Memory B cell (primary cell): Measurements from ENCODE around the gene SPDYE17.
"Not testable (repeated sequence)": the region's sequence is repeated elsewhere in the genome, so short reads cannot be mapped to it uniquely, and the experiment has no call there.

Experiments
- ATAC-seq: fragments of 150-1000 bp; cut with Tn5 transposase; 2 replicates; pipeline ENCODE4 v1.10.0; 2021; ENCODE audit warnings: low read depth, mild to moderate bottlenecking, moderate library complexity
- DNase-seq, 2 donors: peaks; one replicate each; pipeline ENCODE4 v3.0.0; 2022; ENCODE audit warnings: low spot score in 2 of 2
- H3K27ac Mint-ChIP-seq: one replicate; pipeline ENCODE4 v1.8.0; 2022; ENCODE audit warnings: mild to moderate bottlenecking, moderate library complexity, mixed read lengths
- H3K27me3 Mint-ChIP-seq: one replicate; pipeline ENCODE4 v1.8.0; 2022; ENCODE audit warnings: mixed read lengths
- H3K36me3 Mint-ChIP-seq: one replicate; pipeline ENCODE4 v1.8.0; 2022; ENCODE audit warnings: mild to moderate bottlenecking, mixed read lengths
- H3K4me1 Mint-ChIP-seq: one replicate; pipeline ENCODE4 v1.8.0; 2022; ENCODE audit warnings: mixed read lengths
- H3K4me3 Mint-ChIP-seq: one replicate; pipeline ENCODE4 v1.8.0; 2022; ENCODE audit warnings: mild to moderate bottlenecking, moderate library complexity, mixed read lengths
- H3K9me3 Mint-ChIP-seq: one replicate; pipeline ENCODE4 v1.8.0; 2022; ENCODE audit warnings: mixed read lengths

Gene SPDYE17

DNA sequence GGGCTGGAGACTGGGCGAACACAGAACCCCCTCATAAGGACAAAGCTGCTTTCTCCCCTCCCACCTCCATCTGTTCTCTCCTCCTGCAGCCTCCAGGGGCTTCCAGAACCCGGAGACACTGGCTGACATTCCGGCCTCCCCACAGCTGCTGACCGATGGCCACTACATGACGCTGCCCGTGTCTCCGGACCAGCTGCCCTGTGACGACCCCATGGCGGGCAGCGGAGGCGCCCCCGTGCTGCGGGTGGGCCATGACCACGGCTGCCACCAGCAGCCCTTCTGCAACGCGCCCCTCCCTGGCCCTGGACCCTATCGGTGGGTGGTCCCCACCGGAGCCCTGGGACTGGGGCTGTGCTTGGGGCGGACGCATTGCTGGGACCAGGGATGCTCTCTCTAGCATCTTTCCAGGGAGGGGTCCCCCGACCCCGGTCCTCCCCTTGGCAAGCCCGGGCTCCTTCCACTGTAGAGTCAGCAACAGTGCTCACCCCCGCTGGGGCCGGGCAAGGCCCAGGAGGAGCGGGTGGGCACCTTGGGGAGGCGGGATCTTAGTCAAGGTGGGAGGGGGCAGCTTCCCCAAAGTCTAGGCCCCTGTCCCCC lies 26.6 kb downstream of the SPDYE17 start:
- H3K4me1 Mint-ChIP-seq, H3K27ac Mint-ChIP-seq, DNase-seq, H3K4me3 Mint-ChIP-seq, H3K9me3 Mint-ChIP-seq, H3K36me3 Mint-ChIP-seq, H3K27me3 Mint-ChIP-seq, ATAC-seq: not testable (repeated sequence)

DNA sequence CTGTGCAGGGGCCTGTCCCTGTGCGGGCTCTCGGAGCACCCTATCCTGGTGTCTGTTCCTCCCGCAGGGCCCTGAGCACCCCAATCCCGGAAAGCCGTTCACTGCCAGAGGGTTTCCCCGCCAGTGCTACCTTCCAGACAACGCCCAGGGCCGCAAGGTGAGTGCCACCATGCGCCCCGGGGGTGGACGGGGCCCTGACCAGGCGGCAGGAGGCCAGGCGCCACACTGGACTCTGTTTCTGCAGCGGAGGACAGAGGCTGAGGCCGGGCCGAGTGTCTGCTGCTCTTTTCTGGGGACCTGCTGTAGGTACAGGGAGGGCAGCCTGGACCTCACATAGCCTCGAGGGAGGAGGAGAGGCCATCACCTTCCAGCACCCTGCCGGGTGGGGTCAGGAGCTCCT lies 28.0 kb downstream of the SPDYE17 start:
- not testable (repeated sequence) for ATAC-seq, DNase-seq, H3K4me3 Mint-ChIP-seq, H3K27ac Mint-ChIP-seq, H3K9me3 Mint-ChIP-seq, H3K27me3 Mint-ChIP-seq, H3K4me1 Mint-ChIP-seq, H3K36me3 Mint-ChIP-seq

DNA sequence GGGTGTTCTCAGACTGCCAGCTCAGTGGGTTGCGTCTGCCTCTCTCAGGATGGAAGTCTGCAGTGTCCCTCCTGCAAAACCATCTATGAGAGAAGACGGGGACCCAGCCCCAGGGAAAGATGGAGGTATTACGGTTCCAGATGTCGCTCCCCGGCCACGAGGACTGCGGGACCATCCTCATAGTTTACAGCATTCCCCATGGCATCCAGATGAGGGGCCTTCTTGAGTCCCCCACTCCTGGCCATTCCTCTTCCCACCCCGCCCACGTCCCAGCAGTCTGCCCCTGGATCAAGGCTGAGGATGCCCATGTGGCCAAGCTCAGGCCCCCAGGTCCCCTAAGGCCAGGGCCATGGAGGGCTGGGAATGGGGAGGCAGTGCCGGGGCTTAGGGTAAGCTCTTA lies 28.9 kb downstream of the SPDYE17 start:
- not testable (repeated sequence) for DNase-seq, ATAC-seq, H3K4me3 Mint-ChIP-seq, H3K27ac Mint-ChIP-seq, H3K9me3 Mint-ChIP-seq, H3K4me1 Mint-ChIP-seq, H3K36me3 Mint-ChIP-seq, H3K27me3 Mint-ChIP-seq

DNA sequence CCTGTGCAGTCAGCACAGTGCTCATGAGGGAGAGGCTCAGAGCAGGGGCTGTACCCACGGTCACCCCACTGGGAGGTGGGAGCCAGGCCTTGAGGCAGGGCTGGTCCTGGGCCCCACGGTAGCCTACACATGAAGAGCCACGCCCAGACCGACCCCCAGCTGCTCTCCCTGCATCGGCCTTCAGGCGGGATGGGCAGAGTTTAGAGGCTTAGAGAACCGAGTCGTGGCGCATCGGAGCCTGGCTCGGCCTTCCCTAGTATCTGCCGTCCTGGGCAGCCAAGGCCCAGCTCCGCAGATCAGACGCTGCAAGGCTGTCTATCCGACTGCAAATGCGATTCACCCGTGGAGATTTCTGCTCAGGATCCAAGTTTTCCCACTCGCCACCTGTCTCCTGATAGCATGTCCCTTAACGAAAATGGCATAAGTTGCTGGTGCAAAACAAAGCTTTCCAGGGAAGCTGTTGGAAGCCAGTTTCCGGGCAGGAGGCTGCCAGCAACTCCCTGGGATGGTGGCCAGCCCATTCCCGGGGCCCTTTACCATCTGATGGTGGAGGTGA lies 29.4 kb downstream of the SPDYE17 start:
- not testable (repeated sequence) for H3K9me3 Mint-ChIP-seq, H3K4me1 Mint-ChIP-seq, ATAC-seq, DNase-seq, H3K36me3 Mint-ChIP-seq, H3K27ac Mint-ChIP-seq, H3K27me3 Mint-ChIP-seq, H3K4me3 Mint-ChIP-seq

DNA sequence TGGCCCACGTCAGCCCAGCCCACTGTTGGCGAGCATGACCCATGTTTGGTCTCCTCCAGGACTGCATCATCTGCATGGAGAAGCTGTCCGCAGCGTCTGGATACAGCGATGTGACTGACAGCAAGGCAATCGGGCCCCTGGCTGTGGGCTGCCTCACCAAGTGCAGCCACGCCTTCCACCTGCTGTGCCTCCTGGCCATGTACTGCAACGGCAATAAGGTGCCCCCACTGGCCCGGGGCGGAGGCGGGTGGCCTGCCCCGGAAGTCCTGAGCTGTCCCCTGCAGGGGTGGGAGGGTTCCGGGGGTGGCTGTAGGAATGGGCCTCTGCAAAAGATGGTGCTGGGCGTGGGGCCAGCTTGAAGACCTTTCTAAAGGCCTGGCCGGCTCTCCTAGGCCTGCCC lies 30.1 kb downstream of the SPDYE17 start:
- not testable (repeated sequence) for H3K9me3 Mint-ChIP-seq, DNase-seq, H3K27ac Mint-ChIP-seq, ATAC-seq, H3K27me3 Mint-ChIP-seq, H3K36me3 Mint-ChIP-seq, H3K4me3 Mint-ChIP-seq
- peaks cover 13% of the 10 kb centered on the region for H3K4me1 Mint-ChIP-seq

DNA sequence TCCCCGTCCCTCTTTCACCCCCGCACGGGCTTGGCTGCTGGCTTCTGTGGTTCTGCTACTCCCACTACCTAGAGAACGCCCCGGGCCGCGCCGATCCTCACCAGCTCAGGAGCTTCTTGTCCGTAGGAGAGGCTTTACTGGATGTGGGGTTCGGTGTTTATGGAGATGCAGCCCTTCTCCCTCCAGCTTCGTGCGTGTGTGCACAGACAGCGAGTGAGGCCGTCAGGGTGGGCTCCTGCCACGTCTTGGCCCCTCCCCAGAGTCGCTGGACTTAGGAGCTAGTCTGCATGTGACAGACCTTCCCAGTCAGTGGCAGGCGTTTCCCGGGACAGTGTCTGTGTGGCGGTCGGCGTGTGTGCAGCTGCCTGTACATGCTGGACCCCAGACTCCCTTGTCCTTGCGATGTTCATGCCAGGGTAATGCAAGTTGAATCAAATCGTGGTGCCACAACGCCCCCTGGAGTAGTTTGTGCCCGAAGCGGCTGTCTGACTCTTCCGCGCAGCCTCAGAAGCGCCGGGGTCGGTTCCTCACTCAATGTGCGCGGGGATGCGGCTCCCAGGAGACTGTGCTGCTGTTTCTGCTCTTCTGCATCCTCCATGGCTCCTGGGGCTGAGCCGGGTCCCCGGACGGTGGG lies 32.6 kb downstream of the SPDYE17 start:
- peak; percentile 88 for ATAC-seq
- H3K4me1 Mint-ChIP-seq = peaks cover 13% of the 10 kb centered on the region
- H3K36me3 Mint-ChIP-seq, H3K9me3 Mint-ChIP-seq, H3K4me3 Mint-ChIP-seq, H3K27ac Mint-ChIP-seq, H3K27me3 Mint-ChIP-seq, DNase-seq: not testable (repeated sequence)

DNA sequence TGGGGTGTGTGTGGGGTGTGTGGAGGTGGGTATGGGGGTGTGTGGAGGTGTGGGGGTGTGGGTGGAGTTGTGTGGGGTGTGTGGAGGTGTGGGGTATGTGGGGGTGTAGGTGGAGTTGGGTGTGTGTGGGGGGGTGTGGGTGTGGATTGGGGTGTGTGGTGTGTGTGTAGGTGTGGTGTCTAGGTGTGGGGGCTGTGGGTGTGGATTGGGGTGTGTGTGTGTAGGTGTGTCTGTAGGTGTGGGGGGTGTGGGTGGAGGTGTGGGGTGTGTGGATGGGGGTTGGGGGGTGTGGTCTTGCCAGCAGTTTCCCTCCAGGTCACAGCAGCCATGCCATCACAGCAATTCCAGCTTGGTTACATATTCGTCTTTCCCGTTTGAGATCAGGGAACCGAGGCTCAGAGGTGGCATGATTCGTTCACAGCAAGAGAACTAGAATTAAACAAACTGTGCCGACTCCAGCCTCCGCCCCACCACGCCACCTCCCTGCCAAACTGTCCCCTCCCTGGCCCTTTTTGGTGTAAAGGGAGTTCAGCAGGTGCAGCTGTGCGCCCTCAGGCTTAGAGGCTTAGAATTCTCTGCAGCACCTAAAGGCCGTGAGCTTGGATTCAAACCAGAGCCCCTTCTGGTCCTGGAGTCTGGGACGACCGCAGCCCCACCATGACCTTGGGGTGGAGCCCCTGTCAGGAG lies 33.3 kb downstream of the SPDYE17 start:
- not testable (repeated sequence) for H3K27me3 Mint-ChIP-seq, H3K36me3 Mint-ChIP-seq, H3K4me3 Mint-ChIP-seq, H3K9me3 Mint-ChIP-seq, ATAC-seq, DNase-seq
- H3K27ac Mint-ChIP-seq = peak overlapping the region; percentile 63
- H3K4me1 Mint-ChIP-seq = peaks cover 13% of the 10 kb centered on the region

DNA sequence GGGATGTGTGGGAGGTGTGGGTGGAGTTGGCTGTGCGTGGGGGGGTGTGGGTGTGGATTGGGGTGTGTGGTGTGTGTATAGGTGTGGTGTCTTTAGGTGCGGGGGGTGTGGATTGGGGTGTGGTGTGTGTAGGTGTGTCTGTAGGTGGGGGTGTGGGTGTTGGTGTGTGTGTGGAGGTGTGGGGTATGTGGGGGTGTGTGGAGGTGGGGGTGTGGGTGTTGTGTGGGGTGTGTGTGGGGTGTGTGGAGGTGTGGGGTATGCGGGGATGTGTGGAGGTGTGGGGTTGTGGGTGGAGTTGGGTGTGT lies 33.9 kb downstream of the SPDYE17 start:
- Mint-ChIP-seq H3K4me3 (no peak overlapping the region), H3K27ac (peak overlapping the region; percentile 63), H3K4me1 (peaks cover 13% of the 10 kb centered on the region), H3K9me3 (no peaks in the 10 kb centered on the region), H3K36me3 (peaks cover 3% of the 10 kb centered on the region), H3K27me3 (no peaks in the 10 kb centered on the region)
- DNase-seq = no peak
- no peak for ATAC-seq

DNA sequence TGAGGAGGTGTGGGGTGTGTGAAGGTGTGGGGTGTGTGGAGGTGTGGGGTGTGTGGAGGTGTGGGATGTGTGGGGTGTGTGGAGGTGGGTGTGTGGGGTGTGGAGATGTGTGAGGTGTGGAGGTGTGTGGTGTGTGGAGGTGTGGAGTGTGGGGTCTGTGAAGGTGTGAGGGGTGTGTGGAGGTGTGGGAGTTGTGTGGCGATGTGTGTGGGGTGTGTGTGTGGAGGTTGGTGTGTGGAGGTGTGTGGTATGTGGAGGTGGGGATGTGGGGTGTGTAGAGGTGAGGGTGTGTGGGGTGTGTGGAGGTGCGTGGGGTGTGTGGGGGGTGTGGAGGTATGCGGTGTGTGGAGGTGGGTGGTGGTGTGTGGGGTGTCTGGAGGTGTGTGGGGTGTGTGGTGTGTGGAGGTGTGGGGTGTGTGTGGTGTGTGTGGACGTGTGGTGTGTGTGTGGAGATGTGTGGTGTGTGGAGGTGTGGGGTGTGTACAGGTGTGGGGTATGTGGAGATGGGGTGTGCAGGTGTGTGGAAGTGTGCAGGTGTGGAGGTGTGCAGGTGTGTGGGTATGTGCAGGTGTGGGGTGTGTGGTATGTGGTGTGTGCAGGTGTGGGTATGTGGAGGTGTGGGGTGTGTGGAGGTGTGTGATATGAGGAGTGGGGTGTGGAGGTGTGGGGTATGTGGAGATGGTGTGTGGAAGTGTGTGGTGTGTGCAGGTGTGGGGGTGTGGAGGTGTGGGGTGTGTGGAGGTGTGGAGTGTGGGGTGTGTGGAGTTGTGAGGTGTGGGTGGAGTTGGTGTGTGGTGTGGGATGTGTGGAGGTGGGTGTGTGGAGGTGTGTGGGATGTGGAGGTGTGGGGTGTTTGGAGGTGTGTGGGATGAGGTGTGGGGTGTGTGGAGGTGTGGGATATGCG lies 34.5 kb downstream of the SPDYE17 start:
- Mint-ChIP-seq H3K27ac (peak overlapping the region; percentile 63), H3K4me1 (peaks cover 13% of the 10 kb centered on the region), H3K27me3 (no peaks in the 10 kb centered on the region), H3K36me3 (peaks cover 3% of the 10 kb centered on the region), H3K9me3 (no peaks in the 10 kb centered on the region), H3K4me3 (no peak overlapping the region)
- ATAC-seq (no peak), DNase-seq (no peak)

DNA sequence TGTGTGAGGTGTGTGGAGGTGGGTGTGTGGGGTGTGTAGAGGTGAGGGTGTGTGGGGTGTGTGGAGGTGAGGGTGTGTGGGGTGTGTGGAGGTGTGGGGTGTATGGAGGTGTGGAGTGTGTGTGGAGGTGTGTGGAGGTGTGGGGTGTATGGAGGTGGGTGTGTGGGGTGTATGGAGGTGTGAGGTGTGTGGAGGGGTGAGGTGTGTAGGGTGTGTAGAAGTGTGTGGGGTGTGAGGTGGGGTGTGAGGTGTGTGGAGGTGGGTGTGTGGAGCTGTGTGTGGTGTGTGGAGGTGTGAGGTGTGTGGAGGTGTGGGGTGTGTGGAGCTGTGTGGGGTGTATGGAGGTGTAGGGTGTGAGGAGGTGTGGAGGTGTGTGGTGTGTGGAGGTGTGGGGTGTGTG lies 35.2 kb downstream of the SPDYE17 start:
- not testable (repeated sequence) for DNase-seq, H3K27ac Mint-ChIP-seq, H3K4me3 Mint-ChIP-seq, ATAC-seq, H3K27me3 Mint-ChIP-seq, H3K36me3 Mint-ChIP-seq, H3K9me3 Mint-ChIP-seq
- H3K4me1 Mint-ChIP-seq = peaks cover 13% of the 10 kb centered on the region

DNA sequence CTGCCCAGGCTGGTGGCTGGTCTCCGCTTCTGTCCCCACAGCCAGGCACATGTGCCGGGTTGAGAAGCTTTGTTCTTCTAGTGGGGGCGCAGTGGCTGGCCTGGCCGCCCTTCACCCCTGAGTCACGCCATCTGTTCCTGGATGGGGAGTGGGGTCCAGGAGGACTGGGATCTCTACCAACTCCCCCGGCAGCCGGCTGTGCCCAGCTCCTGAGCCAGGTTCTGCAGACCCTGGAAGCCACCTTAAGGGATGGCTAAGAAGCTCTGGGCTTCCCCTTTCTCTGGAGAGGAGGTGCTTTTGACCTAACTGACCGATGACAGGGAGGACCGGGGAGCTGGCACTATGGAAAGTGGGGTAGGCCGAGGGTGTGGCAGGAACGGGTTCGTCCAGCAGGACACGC lies 37.9 kb downstream of the SPDYE17 start:
- peaks cover 13% of the 10 kb centered on the region for H3K4me1 Mint-ChIP-seq
- not testable (repeated sequence) for H3K27me3 Mint-ChIP-seq, H3K36me3 Mint-ChIP-seq, H3K4me3 Mint-ChIP-seq, H3K27ac Mint-ChIP-seq, ATAC-seq, DNase-seq, H3K9me3 Mint-ChIP-seq

DNA sequence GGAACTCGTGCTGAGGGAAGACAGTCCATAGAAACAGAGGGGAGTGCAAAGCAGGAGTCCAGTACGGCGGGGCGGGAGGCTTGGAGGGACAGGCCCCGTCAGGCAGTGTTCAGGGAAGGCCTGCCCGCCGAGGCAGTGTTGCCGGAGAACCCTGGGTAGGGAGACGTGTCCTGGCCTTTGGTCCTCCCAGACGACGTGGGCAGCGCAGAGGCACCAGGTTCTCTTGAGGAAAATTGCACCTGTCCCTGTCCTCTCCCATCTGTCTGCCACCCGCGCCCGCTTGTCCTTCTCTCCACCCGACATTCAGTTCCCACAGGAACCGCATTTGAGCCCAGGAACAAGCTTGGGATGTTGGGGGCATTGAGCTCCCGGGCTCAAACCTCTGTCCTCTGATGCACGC lies 38.3 kb downstream of the SPDYE17 start:
- not testable (repeated sequence) for H3K4me3 Mint-ChIP-seq, H3K27ac Mint-ChIP-seq, DNase-seq, ATAC-seq, H3K36me3 Mint-ChIP-seq, H3K9me3 Mint-ChIP-seq, H3K27me3 Mint-ChIP-seq
- H3K4me1 Mint-ChIP-seq = peaks cover 12% of the 10 kb centered on the region

DNA sequence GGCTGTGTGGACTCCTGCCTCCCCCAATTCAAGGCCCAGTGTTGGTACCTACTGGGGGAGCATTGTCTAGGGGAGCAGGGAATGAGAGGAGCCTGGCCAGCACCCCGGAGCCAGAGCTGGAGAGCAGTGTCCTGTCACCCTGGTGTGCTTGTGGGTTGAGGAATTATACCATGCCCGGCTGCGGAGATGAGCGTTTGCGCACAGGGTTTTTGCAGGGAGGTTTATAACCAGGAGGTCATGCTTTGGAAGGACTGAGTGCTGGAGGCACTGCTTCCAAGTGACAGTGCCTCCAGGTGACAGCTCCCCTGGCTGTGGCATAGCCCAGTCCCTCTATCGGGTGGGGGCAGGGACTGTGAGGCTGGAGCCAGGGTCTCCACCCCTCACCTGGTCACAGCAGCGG lies 39.3 kb downstream of the SPDYE17 start:
- H3K27me3 Mint-ChIP-seq = not testable (repeated sequence)

DNA sequence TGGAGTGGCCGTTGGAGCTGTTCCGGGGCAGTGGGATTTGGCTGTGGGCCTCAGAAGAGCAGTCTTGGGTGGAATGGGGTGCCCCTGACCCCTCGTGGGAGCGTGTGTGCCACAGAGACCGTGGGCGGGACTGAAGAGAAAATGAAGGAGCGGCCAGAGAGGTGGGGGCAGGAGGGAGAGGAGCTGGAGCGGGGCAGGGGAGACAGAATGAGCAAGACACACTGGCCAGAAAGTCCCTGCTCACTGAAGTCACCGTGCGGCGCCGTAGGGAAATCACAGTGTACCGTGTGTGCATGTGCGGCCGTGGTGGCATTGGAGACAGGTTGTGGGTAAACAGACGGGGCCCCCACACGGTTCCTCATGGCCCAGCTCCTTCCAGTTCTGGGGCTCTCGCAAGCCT lies 40.0 kb downstream of the SPDYE17 start:
- ATAC-seq, DNase-seq, H3K27ac Mint-ChIP-seq, H3K36me3 Mint-ChIP-seq, H3K9me3 Mint-ChIP-seq, H3K4me3 Mint-ChIP-seq, H3K4me1 Mint-ChIP-seq, H3K27me3 Mint-ChIP-seq: not testable (repeated sequence)

More for the DNA sequence above, 39.3 kb downstream of the SPDYE17 start:
- not testable (repeated sequence) for DNase-seq, H3K27ac Mint-ChIP-seq, H3K4me1 Mint-ChIP-seq, H3K9me3 Mint-ChIP-seq, H3K36me3 Mint-ChIP-seq, ATAC-seq, H3K4me3 Mint-ChIP-seq
